GM21825 (cell line): ENCODE data around the gene PDE4C.

Experiments used
- ATAC-seq: cut with Tn5 transposase; IDR thresholded peaks from one replicate; pipeline ENCODE4 v1.9.1; 2021; ENCODE audit warnings: mild to moderate bottlenecking, moderate library complexity; ENCODE audit not compliant: unreplicated experiment

Gene PDE4C

GRCh38 chr19:18225702-18226468 lies at the start of gene PDE4C:
Gene PDE4C, minus strand, starts transcription at chr19:18226438. Its CDS starts 23 bp downstream, at chr19:18226415.
- no peak for ATAC-seq

GRCh38 chr19:18274781-18275356 lies 48.6 kb upstream of the PDE4C start:
- ATAC-seq: no peak

- no peak for ATAC-seq
These were observed 48.1 kb upstream of the PDE4C start, which contains the start of gene IQCN for GRCh38 chr19:18274219-18274780. Gene IQCN, minus strand, starts transcription at chr19:18274452. Its CDS starts 4,974 bp downstream, at chr19:18269478.

DNA sequence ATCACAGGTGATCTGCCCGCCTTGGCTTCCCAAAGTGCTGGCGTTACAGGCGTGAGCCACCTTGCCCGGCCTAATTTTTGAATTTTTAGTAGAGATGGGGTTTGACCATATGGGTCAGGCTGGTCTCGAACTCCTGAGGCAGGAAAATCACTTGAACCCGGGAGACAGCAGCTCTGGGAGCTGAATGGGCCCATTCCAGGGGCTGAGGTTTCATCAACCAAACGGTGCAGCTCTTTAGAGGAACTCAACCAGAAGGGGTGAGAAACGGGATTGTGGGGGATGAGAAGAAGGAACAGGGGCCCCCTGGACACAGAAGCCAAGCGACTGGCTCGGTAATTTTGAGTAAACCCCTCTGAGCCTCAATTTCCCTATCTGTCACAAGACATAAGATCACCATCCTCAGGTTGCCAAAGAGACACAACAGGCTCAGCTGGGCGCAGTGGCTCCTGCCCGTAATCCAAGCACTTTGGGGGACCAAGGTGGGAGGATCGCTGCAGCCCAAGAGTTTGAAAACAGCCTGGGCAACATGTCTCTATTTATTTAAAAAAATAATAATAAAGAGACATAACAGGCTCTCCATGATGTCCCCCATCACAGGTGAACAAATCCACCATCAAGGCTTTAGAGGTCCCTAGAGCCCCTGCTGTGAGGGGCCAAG lies 47.5 kb upstream of the PDE4C start:
- no peak for ATAC-seq

DNA sequence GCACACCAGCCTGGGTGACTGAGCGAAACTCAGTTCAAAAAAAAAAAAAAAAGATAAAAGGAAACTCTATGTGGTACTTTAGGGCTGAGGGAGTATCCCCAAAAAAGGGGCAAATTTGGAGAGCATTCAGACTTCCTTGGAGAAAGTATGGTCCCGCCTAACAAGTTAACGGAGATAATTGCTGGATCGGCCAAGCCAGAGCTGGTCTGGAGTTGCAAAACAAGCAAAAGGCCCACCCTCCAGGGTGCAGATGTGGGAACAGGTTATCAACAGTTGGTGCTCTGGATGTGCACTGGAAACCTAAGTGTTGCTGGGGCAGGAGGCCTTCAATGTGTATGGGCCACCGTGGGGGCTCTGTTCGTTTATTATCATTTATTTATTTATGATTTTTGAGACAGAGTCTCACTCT lies 45.2 kb upstream of the PDE4C start:
- ATAC-seq: no peak

- no peak for ATAC-seq
These were observed 44.1 kb upstream of the PDE4C start for GRCh38 chr19:18270326-18270725.

DNA sequence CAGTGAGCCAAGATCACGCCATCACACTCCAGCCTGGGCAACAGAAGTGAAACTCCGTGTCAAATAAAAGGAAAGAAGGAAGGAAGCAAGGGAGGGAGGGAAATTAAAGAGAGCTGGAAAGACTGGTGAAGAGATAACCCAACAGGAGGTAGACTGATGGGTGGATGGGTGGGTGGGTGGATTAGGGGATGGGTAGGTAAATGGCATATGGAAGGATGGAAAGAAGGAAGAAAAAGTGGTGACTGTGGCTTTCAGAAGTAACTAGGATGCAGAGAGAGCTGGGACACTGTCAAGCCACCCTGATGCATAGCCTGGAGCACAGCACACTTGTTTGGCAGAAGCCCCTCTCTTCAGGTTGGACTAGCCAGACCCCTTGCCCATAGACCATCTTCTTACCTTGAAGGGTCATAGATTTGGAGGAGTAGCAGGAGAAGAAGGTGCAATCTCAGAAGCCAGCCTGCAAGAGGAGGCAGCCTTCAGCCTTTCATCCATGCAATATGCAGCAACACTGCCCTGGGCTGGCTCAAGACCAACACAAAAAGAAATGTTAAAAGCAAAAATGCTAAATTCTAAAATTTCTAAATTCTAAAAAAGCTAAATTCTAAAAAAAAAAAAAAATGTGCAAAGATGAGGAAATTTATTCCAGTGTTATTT lies 43.0 kb upstream of the PDE4C start:
- no peak for ATAC-seq

GRCh38 chr19:18266771-18267686 lies 40.8 kb upstream of the PDE4C start:
- no peak for ATAC-seq

GRCh38 chr19:18265582-18265981 lies 39.3 kb upstream of the PDE4C start:
- ATAC-seq: no peak

DNA sequence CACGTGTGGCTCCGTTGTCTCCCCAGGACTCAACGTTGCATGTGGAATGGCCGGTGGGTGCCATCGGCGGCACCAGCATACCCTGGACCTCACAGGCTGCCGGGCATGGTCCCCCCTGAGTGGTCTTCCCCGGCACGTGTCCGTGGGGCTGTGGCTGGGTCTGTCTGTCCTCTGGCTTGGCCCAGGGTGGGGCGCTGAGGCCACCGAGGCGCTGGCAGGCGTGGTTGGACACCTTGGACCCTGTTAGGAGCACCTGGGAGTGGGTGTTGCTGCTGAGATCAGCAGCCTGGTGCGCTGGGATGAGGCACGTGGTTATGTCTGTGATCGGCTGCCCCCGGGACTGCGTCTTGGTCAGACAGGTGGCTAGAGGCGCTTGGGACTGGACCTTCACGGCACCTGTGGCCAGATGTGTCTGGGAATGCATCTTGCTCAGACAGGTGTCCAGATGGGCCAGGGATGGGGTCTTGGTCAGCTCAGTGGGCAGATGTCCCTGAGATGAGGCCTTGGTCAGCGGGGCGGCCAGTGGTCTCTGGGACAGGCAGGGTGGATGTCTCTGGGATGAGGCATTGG lies 38.8 kb upstream of the PDE4C start:
- no peak for ATAC-seq

DNA sequence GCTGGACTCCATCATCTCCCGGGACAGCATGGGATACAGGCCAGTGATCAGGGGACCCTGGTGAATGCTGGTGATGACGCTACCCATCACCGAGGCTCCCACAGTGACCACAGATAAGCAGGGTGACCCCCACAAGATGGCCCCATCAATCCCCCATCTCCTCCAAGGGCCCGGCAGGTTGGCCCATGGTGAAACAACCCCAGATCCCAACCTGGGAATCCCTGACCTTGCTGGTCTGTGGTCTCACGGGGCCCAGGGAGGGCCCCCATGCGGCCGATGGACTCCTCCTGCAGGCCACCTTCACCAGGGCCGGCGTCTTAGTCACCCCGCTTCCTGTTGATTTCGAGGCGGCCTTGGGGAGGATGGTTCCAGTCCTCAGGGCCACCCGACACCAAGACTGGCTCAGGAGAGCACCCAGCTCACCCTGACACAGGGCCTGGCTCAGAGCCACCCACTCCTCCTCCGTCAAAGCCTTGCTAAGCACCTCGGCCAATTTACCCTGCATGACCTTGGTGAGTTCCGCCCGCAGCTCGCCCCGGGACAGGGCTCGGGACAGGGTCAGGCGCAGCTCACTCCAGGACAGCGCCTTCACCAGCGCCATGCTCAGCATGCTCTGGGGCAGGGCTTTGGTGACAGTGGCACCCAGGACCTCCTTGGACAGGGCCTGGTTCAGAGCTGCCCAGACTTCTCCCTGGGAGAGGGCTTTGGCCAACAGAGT lies 38.1 kb upstream of the PDE4C start:
- ATAC-seq: no peak

- ATAC-seq: no peak
These were observed 37.3 kb upstream of the PDE4C start for GRCh38 chr19:18263324-18264136.

- no peak for ATAC-seq
These were observed 36.7 kb upstream of the PDE4C start for GRCh38 chr19:18262917-18263316.

- ATAC-seq: no peak
These were observed 35.9 kb upstream of the PDE4C start for GRCh38 chr19:18262144-18262543.

- ATAC-seq: no peak
These were observed 35.2 kb upstream of the PDE4C start for GRCh38 chr19:18261474-18261873.

DNA sequence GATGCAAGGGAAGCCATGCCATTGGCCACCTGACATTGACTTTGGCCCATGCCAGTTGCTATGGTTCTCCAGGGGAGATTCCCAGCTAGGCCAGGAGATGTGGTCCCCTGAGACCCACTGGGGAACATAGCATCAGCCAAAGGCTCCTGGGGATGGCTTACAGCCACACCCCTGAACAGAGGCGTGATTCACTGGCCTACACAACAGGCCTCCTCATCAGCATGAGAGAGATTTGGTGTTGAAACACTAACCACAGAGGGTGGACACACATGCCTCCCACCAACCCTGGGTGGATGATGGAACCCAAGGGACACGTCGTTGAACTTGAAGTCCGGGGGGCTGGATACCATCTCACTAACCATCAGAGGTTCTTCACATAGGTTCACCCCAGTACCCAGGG lies 33.7 kb upstream of the PDE4C start:
- ATAC-seq: no peak

GRCh38 chr19:18257503-18258470 lies 31.5 kb upstream of the PDE4C start:
- ATAC-seq: no peak
